Thyroid gland (tissue), 4 donors: ENCODE measurements around the gene CIROP.

Experiments used
- POLR2A ChIP-seq, 2 donors: fragments of 450-650 bp; IDR thresholded peaks; one replicate each; pipeline ENCODE4 v1.6.1; 2017; ENCODE audit warnings: antibody characterized with exemption in 2 of 2, mild to moderate bottlenecking in 2 of 2, moderate library complexity in 1 of 2
- TF ChIP-seq, protein P1 (sequence below), 6 experiments: fragments of 200-600 bp in 3 of 6; fragments of 450-650 bp in 3 of 6; sonication (generic) in 3 of 6; IDR thresholded peaks; one replicate each; pipeline ENCODE4 v1.5.1; 2016 to 2019; ENCODE audit warnings: antibody characterized with exemption in 6 of 6, mild to moderate bottlenecking in 2 of 6, inconsistent platforms in 1 of 6, moderate library complexity in 1 of 6

DNA sequence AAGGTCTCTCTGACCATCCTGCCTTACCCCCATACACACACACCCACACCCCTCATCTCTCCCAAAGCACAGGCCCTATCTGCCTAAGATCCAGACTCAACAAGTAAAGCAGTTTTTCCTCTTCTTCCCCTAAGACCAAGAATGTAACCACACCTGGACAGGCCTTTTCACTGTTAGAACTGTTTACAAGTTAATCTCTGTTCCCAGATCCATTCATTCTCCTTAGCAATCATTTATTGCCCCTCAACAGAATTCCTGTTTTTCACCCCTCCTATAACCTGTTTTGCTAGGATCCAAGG, 1.9 kb upstream of the CIROP start:
- TF ChIP-seq, protein P1, sequence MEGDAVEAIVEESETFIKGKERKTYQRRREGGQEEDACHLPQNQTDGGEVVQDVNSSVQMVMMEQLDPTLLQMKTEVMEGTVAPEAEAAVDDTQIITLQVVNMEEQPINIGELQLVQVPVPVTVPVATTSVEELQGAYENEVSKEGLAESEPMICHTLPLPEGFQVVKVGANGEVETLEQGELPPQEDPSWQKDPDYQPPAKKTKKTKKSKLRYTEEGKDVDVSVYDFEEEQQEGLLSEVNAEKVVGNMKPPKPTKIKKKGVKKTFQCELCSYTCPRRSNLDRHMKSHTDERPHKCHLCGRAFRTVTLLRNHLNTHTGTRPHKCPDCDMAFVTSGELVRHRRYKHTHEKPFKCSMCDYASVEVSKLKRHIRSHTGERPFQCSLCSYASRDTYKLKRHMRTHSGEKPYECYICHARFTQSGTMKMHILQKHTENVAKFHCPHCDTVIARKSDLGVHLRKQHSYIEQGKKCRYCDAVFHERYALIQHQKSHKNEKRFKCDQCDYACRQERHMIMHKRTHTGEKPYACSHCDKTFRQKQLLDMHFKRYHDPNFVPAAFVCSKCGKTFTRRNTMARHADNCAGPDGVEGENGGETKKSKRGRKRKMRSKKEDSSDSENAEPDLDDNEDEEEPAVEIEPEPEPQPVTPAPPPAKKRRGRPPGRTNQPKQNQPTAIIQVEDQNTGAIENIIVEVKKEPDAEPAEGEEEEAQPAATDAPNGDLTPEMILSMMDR (IDR thresholded peaks at IDR 0.05) = no peak
- no peak for TF ChIP-seq POLR2A (IDR thresholded peaks at IDR 0.05)
